ENCODE data around the gene PTRH1. TPM values are rescaled to one million over a fixed set of nuclear protein-coding genes. Genes with fewer than 3 reads are reported as not detected.

The PTRH1 gene
- total and polyA plus RNA-seq, 5 experiments from 2014 or later = 8.8 to 37.7 (median 26.2) TPM

- POLR2A ChIA-PET = no interaction called here
- H3K27me3 Mint-ChIP-seq = no peaks in the 10 kb centered on the region
- ATAC-seq (no peak), DNase-seq (no peak)
- no peak overlapping the region for H3K27ac Mint-ChIP-seq
- H3K36me3 Mint-ChIP-seq = peaks cover 0 to 19% (median 0%) of the 10 kb centered on the region in 3 donors
- H3K9me3 Mint-ChIP-seq = no peaks in the 10 kb centered on the region
- H3K4me3 Mint-ChIP-seq = no peak overlapping the region
- peaks cover 0 to 6% (median 0%) of the 10 kb centered on the region in 4 donors for H3K4me1 Mint-ChIP-seq
Measured at GRCh38 chr9:127690735-127691134, 24.7 kb downstream of the PTRH1 start.

GRCh38 chr9:127689329-127690000 lies 26.0 kb downstream of the PTRH1 start:
- Mint-ChIP-seq H3K27ac (no peak overlapping the region), H3K9me3 (no peaks in the 10 kb centered on the region), H3K36me3 (peaks cover 0 to 27% (median 3%) of the 10 kb centered on the region in 3 donors), H3K4me3 (no peak overlapping the region), H3K27me3 (no peaks in the 10 kb centered on the region), H3K4me1 (peaks cover 0 to 3% (median 0%) of the 10 kb centered on the region in 4 donors)
- DNase-seq = no peak
- no peak for ATAC-seq
- POLR2A ChIA-PET = interaction anchor here (0.6 kb wide), 1 partner anchor 9 kb away, joined by 5 read pairs; no protein-coding TSS in a partner anchor

GRCh38 chr9:127686461-127687393 lies 28.7 kb downstream of the PTRH1 start:
- Mint-ChIP-seq H3K27me3 (no peaks in the 10 kb centered on the region), H3K4me1 (no peaks in the 10 kb centered on the region), H3K9me3 (no peaks in the 10 kb centered on the region), H3K36me3 (peaks cover 0 to 41% (median 3%) of the 10 kb centered on the region in 3 donors), H3K4me3 (no peak overlapping the region), H3K27ac (no peak overlapping the region)
- ATAC-seq (no peak), DNase-seq (no peak)
- POLR2A ChIA-PET = interaction anchor here (0.5 to 1.2 kb wide), 2 partner anchors 25 to 293 kb away, joined by 3 read pairs; no protein-coding TSS in a partner anchor

- POLR2A ChIA-PET = no interaction called here
- no peaks in the 10 kb centered on the region for H3K27me3 Mint-ChIP-seq
Measured at GRCh38 chr9:127684576-127684975, 30.9 kb downstream of the PTRH1 start.

GRCh38 chr9:127683723-127684122 lies 31.7 kb downstream of the PTRH1 start:
- POLR2A ChIA-PET = no interaction called here

More at GRCh38 chr9:127684576-127684975, 30.9 kb downstream of the PTRH1 start:
- Mint-ChIP-seq H3K27ac (peak overlapping the region in 1 of 10 donors; percentile 16), H3K4me3 (no peak overlapping the region), H3K36me3 (peaks cover 0 to 47% (median 6%) of the 10 kb centered on the region in 3 donors), H3K9me3 (no peaks in the 10 kb centered on the region), H3K4me1 (no peaks in the 10 kb centered on the region)
- no peak for ATAC-seq
- DNase-seq = no peak

GRCh38 chr9:127682351-127683136 lies 32.9 kb downstream of the PTRH1 start:
- Mint-ChIP-seq H3K36me3 (peaks cover 0 to 55% (median 9%) of the 10 kb centered on the region in 3 donors), H3K9me3 (no peaks in the 10 kb centered on the region), H3K27ac (no peak overlapping the region), H3K4me1 (no peaks in the 10 kb centered on the region), H3K27me3 (no peaks in the 10 kb centered on the region), H3K4me3 (no peak overlapping the region)
- no peak for DNase-seq
- POLR2A ChIA-PET = no interaction called here
- no peak for ATAC-seq

More at GRCh38 chr9:127683723-127684122, 31.7 kb downstream of the PTRH1 start:
- Mint-ChIP-seq H3K4me3 (no peak overlapping the region), H3K9me3 (no peaks in the 10 kb centered on the region), H3K4me1 (no peaks in the 10 kb centered on the region), H3K36me3 (peaks cover 0 to 52% (median 6%) of the 10 kb centered on the region in 3 donors), H3K27me3 (no peaks in the 10 kb centered on the region), H3K27ac (no peak overlapping the region)
- ATAC-seq = no peak
- DNase-seq = no peak

- no peak overlapping the region for H3K27ac Mint-ChIP-seq
- POLR2A ChIA-PET = no interaction called here
- DNase-seq (no peak), ATAC-seq (no peak)
- no peak overlapping the region for H3K4me3 Mint-ChIP-seq
- H3K4me1 Mint-ChIP-seq = no peaks in the 10 kb centered on the region
- H3K9me3 Mint-ChIP-seq = no peaks in the 10 kb centered on the region
- no peaks in the 10 kb centered on the region for H3K27me3 Mint-ChIP-seq
- H3K36me3 Mint-ChIP-seq = peaks cover 0 to 58% (median 9%) of the 10 kb centered on the region in 3 donors
Measured at GRCh38 chr9:127680846-127681245, 34.6 kb downstream of the PTRH1 start.

GRCh38 chr9:127680226-127680625 lies 35.2 kb downstream of the PTRH1 start:
- no peak for ATAC-seq

GRCh38 chr9:127679506-127679905 lies 36.0 kb downstream of the PTRH1 start:
- Mint-ChIP-seq H3K4me1 (no peaks in the 10 kb centered on the region), H3K27me3 (no peaks in the 10 kb centered on the region), H3K9me3 (no peaks in the 10 kb centered on the region), H3K4me3 (no peak overlapping the region), H3K36me3 (peaks cover 0 to 51% (median 10%) of the 10 kb centered on the region in 3 donors), H3K27ac (peak overlapping the region in 1 of 10 donors; percentile 35)
- POLR2A ChIA-PET = no interaction called here
- DNase-seq (no peak), ATAC-seq (no peak)

More at GRCh38 chr9:127680226-127680625, 35.2 kb downstream of the PTRH1 start:
- POLR2A ChIA-PET = no interaction called here
- Mint-ChIP-seq H3K9me3 (no peaks in the 10 kb centered on the region), H3K36me3 (peaks cover 0 to 57% (median 9%) of the 10 kb centered on the region in 3 donors), H3K4me3 (peak overlapping the region in 1 of 10 donors; percentile 24), H3K4me1 (no peaks in the 10 kb centered on the region), H3K27ac (peak overlapping the region in 3 of 10 donors; percentile 27 to 49 (median 41)), H3K27me3 (no peaks in the 10 kb centered on the region)
- no peak for DNase-seq

GRCh38 chr9:127676638-127677037 lies 38.8 kb downstream of the PTRH1 start:
- no peaks in the 10 kb centered on the region for H3K27me3 Mint-ChIP-seq
- no peak for ATAC-seq
- H3K9me3 Mint-ChIP-seq = no peaks in the 10 kb centered on the region
- no peak for DNase-seq
- H3K27ac Mint-ChIP-seq = peak overlapping the region in 1 of 10 donors; percentile 9
- H3K4me3 Mint-ChIP-seq = no peak overlapping the region
- no peaks in the 10 kb centered on the region for H3K4me1 Mint-ChIP-seq
- POLR2A ChIA-PET = no interaction called here
- peaks cover 0 to 50% (median 12%) of the 10 kb centered on the region in 3 donors for H3K36me3 Mint-ChIP-seq

- Mint-ChIP-seq H3K4me3 (no peak overlapping the region), H3K36me3 (peaks cover 0 to 41% (median 12%) of the 10 kb centered on the region in 3 donors), H3K9me3 (no peaks in the 10 kb centered on the region), H3K4me1 (peaks cover 0 to 2% (median 0%) of the 10 kb centered on the region in 4 donors), H3K27ac (peak overlapping the region in 1 of 10 donors; percentile 46), H3K27me3 (no peaks in the 10 kb centered on the region)
- ATAC-seq (no peak), DNase-seq (no peak)
- POLR2A ChIA-PET = no interaction called here
Measured at GRCh38 chr9:127673234-127673633, 42.2 kb downstream of the PTRH1 start.

GRCh38 chr9:127667906-127668305 lies 47.6 kb downstream of the PTRH1 start:
- Mint-ChIP-seq H3K9me3 (no peaks in the 10 kb centered on the region), H3K27me3 (no peaks in the 10 kb centered on the region), H3K36me3 (peaks cover 0 to 60% (median 20%) of the 10 kb centered on the region in 3 donors), H3K4me3 (no peak overlapping the region), H3K4me1 (peaks cover 0 to 2% (median 0%) of the 10 kb centered on the region in 4 donors), H3K27ac (no peak overlapping the region)
- POLR2A ChIA-PET = interaction anchor here (0.6 kb wide), 1 partner anchor 199 kb away, joined by 4 read pairs; no protein-coding TSS in a partner anchor
- ATAC-seq (no peak), DNase-seq (no peak)
